ENCODE results near the gene TRAF2. TPM values are rescaled to one million over a fixed set of nuclear protein-coding genes. Genes with fewer than 3 reads are reported as not detected.

Gene TRAF2
- total RNA-seq, 4 donors from 2014 or later, result 9.7 to 18.3 (median 15.4) TPM

GRCh38 chr9:136922540-136922939 lies 36.2 kb downstream of the TRAF2 start:
- TF ChIP-seq CTCF (IDR thresholded peaks at IDR 0.05) (no peak), POLR2A (IDR thresholded peaks at IDR 0.05) (no peak)
- H3K27ac ChIP-seq, result no peak overlapping the region
- no peak overlapping the region for H3K4me3 ChIP-seq (replicated peaks in 1 of 3)
- no peaks in the 10 kb centered on the region for H3K27me3 ChIP-seq
- intact Hi-C loops (cut with DNase I), result no loop called here
- 92 to 95% methylated on average over 19 of the region's 19 CpGs for WGBS, 2 donors
- no peaks in the 10 kb centered on the region for H3K9me3 ChIP-seq
- DNase-seq, result no peak
- H3K36me3 ChIP-seq, result peaks cover 35 to 36% of the 10 kb centered on the region in 2 donors
- no peaks in the 10 kb centered on the region for H3K4me1 ChIP-seq

GRCh38 chr9:136923881-136924280 lies 37.6 kb downstream of the TRAF2 start:
- Histone ChIP-seq H3K4me3 (replicated peaks in 1 of 3) (no peak overlapping the region), H3K4me1 (no peaks in the 10 kb centered on the region), H3K9me3 (no peaks in the 10 kb centered on the region), H3K27me3 (no peaks in the 10 kb centered on the region), H3K27ac (no peak overlapping the region), H3K36me3 (peaks cover 33 to 36% of the 10 kb centered on the region in 2 donors)
- no peak for DNase-seq
- TF ChIP-seq POLR2A (IDR thresholded peaks at IDR 0.05) (no peak), CTCF (IDR thresholded peaks at IDR 0.05) (no peak)
- 96 to 99% methylated on average over 18 to 19 of the region's 19 CpGs for WGBS, 2 donors
- intact Hi-C loops (cut with DNase I), result no loop called here

- H3K4me3 ChIP-seq (replicated peaks in 1 of 3), result no peak overlapping the region
- no peaks in the 10 kb centered on the region for H3K9me3 ChIP-seq
- no peak overlapping the region for H3K27ac ChIP-seq
- no peaks in the 10 kb centered on the region for H3K27me3 ChIP-seq
- whole genome bisulfite sequencing, 2 donors, result 77 to 81% methylated on average over 16 to 29 of the region's 33 CpGs
- H3K4me1 ChIP-seq, result no peaks in the 10 kb centered on the region
- intact Hi-C loops (cut with DNase I), result no loop called here
- TF ChIP-seq POLR2A (IDR thresholded peaks at IDR 0.05) (no peak), CTCF (IDR thresholded peaks at IDR 0.05) (no peak)
- H3K36me3 ChIP-seq, result peaks cover 23 to 27% of the 10 kb centered on the region in 2 donors
- DNase-seq, result no peak
These were observed 39.3 kb downstream of the TRAF2 start for GRCh38 chr9:136925414-136926153.

- peaks cover 17 to 22% of the 10 kb centered on the region in 2 donors for H3K36me3 ChIP-seq
- no peak for DNase-seq
- TF ChIP-seq POLR2A (IDR thresholded peaks at IDR 0.05), result no peak
- no peak overlapping the region for H3K4me3 ChIP-seq (replicated peaks in 1 of 3)
- H3K27ac ChIP-seq, result no peak overlapping the region
- intact Hi-C loops (cut with DNase I), result no loop called here
- no peaks in the 10 kb centered on the region for H3K4me1 ChIP-seq
- no peaks in the 10 kb centered on the region for H3K9me3 ChIP-seq
- no peaks in the 10 kb centered on the region for H3K27me3 ChIP-seq
- WGBS, 2 donors, result 92 to 96% methylated on average over 5 to 7 of the region's 9 CpGs
These were observed 39.9 kb downstream of the TRAF2 start for GRCh38 chr9:136926154-136926704.

- WGBS, 2 donors, result 96 to 97% methylated on average over 11 to 13 of the region's 13 CpGs
- Histone ChIP-seq H3K4me3 (replicated peaks in 1 of 3) (no peak overlapping the region), H3K27me3 (no peaks in the 10 kb centered on the region), H3K27ac (no peak overlapping the region), H3K4me1 (no peaks in the 10 kb centered on the region), H3K36me3 (peaks cover 11 to 21% of the 10 kb centered on the region in 2 donors), H3K9me3 (no peaks in the 10 kb centered on the region)
- TF ChIP-seq CTCF (IDR thresholded peaks at IDR 0.05) (no peak), POLR2A (IDR thresholded peaks at IDR 0.05) (no peak)
- intact Hi-C loops (cut with DNase I), result no loop called here
- DNase-seq, result no peak
These were observed 40.4 kb downstream of the TRAF2 start for GRCh38 chr9:136926749-136927148.
